Measurements from ENCODE around the gene SDC1.
A peak's percentile ranks its signal among the peaks of the same experiment; 100 is the strongest.

DNA sequence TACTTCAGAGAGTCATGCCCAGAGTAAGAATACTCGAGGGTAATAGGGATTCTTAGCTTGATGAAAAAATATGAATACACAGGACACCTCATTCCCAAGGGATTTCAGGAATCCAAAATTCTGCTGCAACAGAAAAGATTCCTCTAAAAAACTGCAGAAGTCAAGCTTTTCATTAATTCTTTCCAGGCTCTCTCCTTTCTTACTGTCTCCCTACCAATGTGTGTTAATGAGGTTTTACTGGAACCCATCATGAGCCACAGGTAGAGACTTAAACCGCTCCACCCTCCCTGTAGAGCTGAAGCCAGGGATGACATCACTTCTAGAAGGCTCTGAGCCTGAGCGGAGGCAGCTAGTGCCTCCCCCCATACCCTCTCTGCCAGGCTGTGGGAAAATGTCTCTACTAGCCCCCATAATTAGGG is 3.4 kb downstream of the SDC1 start:
- TF ChIP-seq, protein P1, sequence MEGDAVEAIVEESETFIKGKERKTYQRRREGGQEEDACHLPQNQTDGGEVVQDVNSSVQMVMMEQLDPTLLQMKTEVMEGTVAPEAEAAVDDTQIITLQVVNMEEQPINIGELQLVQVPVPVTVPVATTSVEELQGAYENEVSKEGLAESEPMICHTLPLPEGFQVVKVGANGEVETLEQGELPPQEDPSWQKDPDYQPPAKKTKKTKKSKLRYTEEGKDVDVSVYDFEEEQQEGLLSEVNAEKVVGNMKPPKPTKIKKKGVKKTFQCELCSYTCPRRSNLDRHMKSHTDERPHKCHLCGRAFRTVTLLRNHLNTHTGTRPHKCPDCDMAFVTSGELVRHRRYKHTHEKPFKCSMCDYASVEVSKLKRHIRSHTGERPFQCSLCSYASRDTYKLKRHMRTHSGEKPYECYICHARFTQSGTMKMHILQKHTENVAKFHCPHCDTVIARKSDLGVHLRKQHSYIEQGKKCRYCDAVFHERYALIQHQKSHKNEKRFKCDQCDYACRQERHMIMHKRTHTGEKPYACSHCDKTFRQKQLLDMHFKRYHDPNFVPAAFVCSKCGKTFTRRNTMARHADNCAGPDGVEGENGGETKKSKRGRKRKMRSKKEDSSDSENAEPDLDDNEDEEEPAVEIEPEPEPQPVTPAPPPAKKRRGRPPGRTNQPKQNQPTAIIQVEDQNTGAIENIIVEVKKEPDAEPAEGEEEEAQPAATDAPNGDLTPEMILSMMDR (IDR thresholded peaks at IDR 0.05), result no peak
- TF ChIP-seq POLR2AphosphoS5 (IDR thresholded peaks at IDR 0.05; ENCODE audit: insufficient read depth in 1 of 2, low read depth in 1 of 2) (peak in 1 of 2 donors; percentile 9), POLR2A (IDR thresholded peaks at IDR 0.05) (no peak)

Measured in vagina (tissue), 2 donors.